Osteocyte (in vitro differentiated cells): ENCODE data around the gene CDC37L1. TPM values are rescaled to one million over a fixed set of nuclear protein-coding genes. Genes with fewer than 3 reads are reported as not detected.

Source experiments
- DNase-seq: peaks from one replicate; pipeline ENCODE4 v3.0.0; 2021; ENCODE audit warnings: mixed read lengths; ENCODE audit not compliant: unreplicated experiment; ENCODE audit errors: extremely low spot score
- H3K27ac Mint-ChIP-seq: one replicate; pipeline ENCODE4 v1.8.0; 2021; ENCODE audit warnings: mild to moderate bottlenecking, mixed read lengths; ENCODE audit not compliant: unreplicated experiment
- H3K27me3 Mint-ChIP-seq: one replicate; pipeline ENCODE4 v1.8.0; 2021; ENCODE audit warnings: mixed read lengths; ENCODE audit not compliant: unreplicated experiment
- H3K36me3 Mint-ChIP-seq: one replicate; pipeline ENCODE4 v1.8.0; 2021; ENCODE audit warnings: mixed read lengths; ENCODE audit not compliant: unreplicated experiment
- H3K4me1 Mint-ChIP-seq: one replicate; pipeline ENCODE4 v1.8.0; 2021; ENCODE audit warnings: mixed read lengths; ENCODE audit not compliant: unreplicated experiment
- H3K4me3 Mint-ChIP-seq: one replicate; pipeline ENCODE4 v1.8.0; 2021; ENCODE audit warnings: mild to moderate bottlenecking, moderate library complexity, mixed read lengths; ENCODE audit not compliant: unreplicated experiment
- H3K9me3 Mint-ChIP-seq: one replicate; pipeline ENCODE4 v1.8.0; 2021; ENCODE audit warnings: mixed read lengths; ENCODE audit not compliant: unreplicated experiment
- CTCF ChIP-seq: fragments of 200-600 bp; sonication (generic); IDR thresholded peaks from 2 replicates; pipeline ENCODE4 v1.5.0; 2021; ENCODE audit warnings: antibody characterized with exemption, mild to moderate bottlenecking, moderate library complexity
- total RNA-seq: library from RNA; stranded (reverse); gene quantifications from 2 replicates; pipeline ENCODE4 v1.2.1, GENCODE V29; 2021

The CDC37L1 gene
- total RNA-seq, 1 donor from 2014 or later: 19.9 TPM

DNA sequence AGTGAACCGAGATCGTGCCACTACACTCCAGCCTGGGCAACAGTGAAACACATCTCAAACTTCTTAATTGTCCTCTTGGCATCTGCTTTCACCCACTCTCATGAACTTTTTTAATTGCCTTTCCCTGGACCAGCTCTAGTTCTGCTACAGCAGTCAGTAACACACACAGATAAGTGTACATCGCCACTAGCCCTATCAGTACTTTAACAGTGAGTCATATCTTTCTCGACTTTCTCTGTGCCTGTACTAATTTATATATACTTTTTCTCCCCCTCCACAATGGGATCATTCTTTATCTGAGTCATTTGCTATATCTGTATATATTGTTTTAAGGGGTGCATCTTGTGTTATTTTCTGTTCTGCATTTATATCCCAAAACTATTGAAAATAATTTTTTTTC, 6.7 kb downstream of the CDC37L1 start:
- no peak overlapping the region for H3K4me3 Mint-ChIP-seq
- H3K36me3 Mint-ChIP-seq: peaks cover 24% of the 10 kb centered on the region
- no peak for TF ChIP-seq CTCF
- H3K9me3 Mint-ChIP-seq: no peaks in the 10 kb centered on the region
- peak overlapping the region; percentile 0 for H3K27ac Mint-ChIP-seq
- no peaks in the 10 kb centered on the region for H3K27me3 Mint-ChIP-seq
- no peak for DNase-seq
- peaks cover 4% of the 10 kb centered on the region for H3K4me1 Mint-ChIP-seq

- no peaks in the 10 kb centered on the region for H3K9me3 Mint-ChIP-seq
- DNase-seq: no peak
- H3K4me1 Mint-ChIP-seq: peaks cover 4% of the 10 kb centered on the region
- H3K27me3 Mint-ChIP-seq: no peaks in the 10 kb centered on the region
- peaks cover 28% of the 10 kb centered on the region for H3K36me3 Mint-ChIP-seq
- no peak for TF ChIP-seq CTCF
- H3K27ac Mint-ChIP-seq: no peak overlapping the region
- H3K4me3 Mint-ChIP-seq: no peak overlapping the region
These were observed 7.2 kb downstream of the CDC37L1 start for GRCh38 chr9:4686584-4686983.

DNA sequence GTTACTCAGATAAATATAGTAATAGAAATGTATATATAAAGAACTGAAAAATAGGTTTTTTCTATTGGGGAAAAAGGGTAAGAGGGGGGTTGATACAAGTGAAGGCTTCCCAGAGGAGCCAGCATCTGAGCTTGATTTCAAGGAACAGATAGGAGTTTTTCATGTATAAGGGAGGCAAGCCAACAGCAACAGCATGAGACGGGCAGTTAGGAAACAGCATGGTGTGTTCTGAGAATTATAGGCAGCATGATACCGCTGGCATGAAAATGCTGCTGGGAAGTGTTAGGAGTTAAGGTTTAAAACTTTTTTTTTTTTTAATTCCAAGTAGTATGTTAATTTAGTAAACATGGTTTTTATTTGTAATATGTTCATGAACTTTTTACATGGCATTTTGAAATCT, 9.7 kb downstream of the CDC37L1 start:
- Mint-ChIP-seq H3K27ac (no peak overlapping the region), H3K27me3 (no peaks in the 10 kb centered on the region), H3K9me3 (no peaks in the 10 kb centered on the region), H3K4me1 (peaks cover 2% of the 10 kb centered on the region), H3K36me3 (peaks cover 31% of the 10 kb centered on the region), H3K4me3 (no peak overlapping the region)
- no peak for DNase-seq
- no peak for TF ChIP-seq CTCF

GRCh38 chr9:4689687-4690104, 10.3 kb downstream of the CDC37L1 start:
- Mint-ChIP-seq H3K27ac (no peak overlapping the region), H3K27me3 (no peaks in the 10 kb centered on the region), H3K36me3 (peaks cover 27% of the 10 kb centered on the region), H3K9me3 (no peaks in the 10 kb centered on the region), H3K4me3 (no peak overlapping the region), H3K4me1 (peaks cover 2% of the 10 kb centered on the region)
- DNase-seq: no peak
- TF ChIP-seq CTCF: no peak

DNA sequence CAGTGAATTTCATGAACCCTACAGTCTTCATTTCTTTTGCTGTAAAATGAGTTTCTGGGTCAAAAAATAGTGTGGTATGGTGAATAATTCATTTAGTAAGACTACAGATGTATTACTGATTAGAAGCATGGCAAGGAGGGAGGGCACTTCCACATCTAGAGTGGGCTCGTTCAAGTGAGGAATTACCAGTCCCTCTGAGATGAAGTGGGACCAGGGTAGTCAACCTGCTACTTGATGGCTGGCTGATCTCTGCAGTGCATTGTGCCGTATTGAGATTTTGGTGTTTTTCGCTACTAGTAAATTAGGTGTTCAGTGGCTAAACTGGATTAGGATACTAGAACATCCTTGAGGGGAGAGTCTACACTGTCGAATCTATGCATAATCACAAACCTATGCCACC, 10.8 kb downstream of the CDC37L1 start:
- peaks cover 22% of the 10 kb centered on the region for H3K36me3 Mint-ChIP-seq
- H3K9me3 Mint-ChIP-seq: no peaks in the 10 kb centered on the region
- no peaks in the 10 kb centered on the region for H3K27me3 Mint-ChIP-seq
- no peak overlapping the region for H3K27ac Mint-ChIP-seq
- no peak for TF ChIP-seq CTCF
- H3K4me1 Mint-ChIP-seq: peaks cover 2% of the 10 kb centered on the region
- DNase-seq: no peak
- H3K4me3 Mint-ChIP-seq: no peak overlapping the region
